IMR-90 (cell line): ENCODE results near the gene TTC39A. TPM values are rescaled to one million over a fixed set of nuclear protein-coding genes. Genes with fewer than 3 reads are reported as not detected.
A peak's percentile ranks its signal among the peaks of the same experiment; 100 is the strongest.

Experiments
- ATAC-seq: fragments of 200-7000 bp; cut with Tn5 transposase; 2 replicates; pipeline ENCODE4 v1.9.1; 2020; ENCODE audit warnings: low read depth, mild to moderate bottlenecking, moderate library complexity
- BruUV-seq: library from RNA; stranded (reverse); fragments of 400-500 nt; replicated peaks from 2 replicates; lab custom pipeline; 2021; lab: Mats Ljungman, UMichigan
- CTCF ChIA-PET: fragments of 300-600 bp; formaldehyde crosslinking; extraction: SDS; loops from one replicate; lab custom pipeline; 2021; ENCODE audit warnings: antibody characterized with exemption; lab: Yijun Ruan, JAX
- POLR2A ChIA-PET: fragments of 300-600 bp; sonication (Branson Sonifier 250); formaldehyde crosslinking; loops from one replicate; lab custom pipeline; 2022; ENCODE audit warnings: antibody characterized with exemption; ENCODE audit not compliant: unreplicated experiment; lab: Charles Lee
- DNase-seq: peaks from one replicate; pipeline ENCODE4 v3.0.0; 2013
- H2AFZ ChIP-seq: replicated peaks from 2 replicates; pipeline ENCODE3; 2013; ENCODE audit warnings: low read length, mild to moderate bottlenecking; ENCODE audit not compliant: poor library complexity
- H2AK5ac ChIP-seq: 2 replicates; pipeline ENCODE4 v1.6.1; 2013; ENCODE audit warnings: low read depth, low read length, inconsistent platforms
- H2AK9ac ChIP-seq: replicated peaks from 2 replicates; pipeline ENCODE3; 2013; ENCODE audit warnings: mild to moderate bottlenecking, low read depth, low read length, moderate library complexity; ENCODE audit not compliant: poor library complexity
- H2BK120ac ChIP-seq: 2 replicates; pipeline ENCODE4 v1.6.1; 2013; ENCODE audit warnings: low read depth, low read length, inconsistent platforms
- H2BK15ac ChIP-seq: 3 replicates; pipeline ENCODE4 v1.6.1; 2013; ENCODE audit warnings: low read depth, low read length, inconsistent platforms
- H2BK20ac ChIP-seq: 2 replicates; pipeline ENCODE4 v1.6.1; 2013; ENCODE audit warnings: low read depth, mild to moderate bottlenecking, inconsistent platforms, low read length, moderate library complexity
- H2BK5ac ChIP-seq: 2 replicates; pipeline ENCODE4 v1.6.1; 2013; ENCODE audit warnings: mild to moderate bottlenecking, low read depth, low read length, inconsistent platforms; ENCODE audit not compliant: poor library complexity, severe bottlenecking
- H3K14ac ChIP-seq: replicated peaks from 2 replicates; pipeline ENCODE4 v1.6.1; 2013; ENCODE audit warnings: low read depth, low read length, inconsistent platforms
- H3K18ac ChIP-seq: 2 replicates; pipeline ENCODE4 v1.6.1; 2013; ENCODE audit warnings: low read depth, low read length, control low read depth
- H3K23ac ChIP-seq: 2 replicates; pipeline ENCODE4 v1.6.1; 2013; ENCODE audit warnings: low read depth, low read length, inconsistent platforms
- H3K27ac ChIP-seq: 2 replicates; pipeline ENCODE4 v1.5.1; 2013; ENCODE audit warnings: mild to moderate bottlenecking, control low read depth, low read length; ENCODE audit not compliant: insufficient read depth
- H3K27me3 ChIP-seq: 2 replicates; pipeline ENCODE4 v1.6.1; 2013; ENCODE audit warnings: low read length; ENCODE audit not compliant: control insufficient read depth, insufficient read depth
- H3K36me3 ChIP-seq: 2 replicates; pipeline ENCODE4 v1.6.1; 2013; ENCODE audit warnings: low read length, mixed read lengths; ENCODE audit not compliant: control insufficient read depth, insufficient read depth
- H3K4ac ChIP-seq: 2 replicates; pipeline ENCODE4 v1.6.1; 2013; ENCODE audit warnings: low read depth, low read length, inconsistent platforms
- H3K4me1 ChIP-seq: 2 replicates; pipeline ENCODE4 v1.6.1; 2013; ENCODE audit warnings: low read length, mixed read lengths; ENCODE audit not compliant: control insufficient read depth, insufficient read depth
- H3K4me2 ChIP-seq: 2 replicates; pipeline ENCODE4 v1.6.1; 2013; ENCODE audit warnings: low read depth, mild to moderate bottlenecking, control low read depth, low read length, moderate library complexity
- H3K4me3 ChIP-seq: 2 replicates; pipeline ENCODE4 v1.5.1; 2013; ENCODE audit warnings: low read depth, mild to moderate bottlenecking, control low read depth, low read length, moderate library complexity; ENCODE audit not compliant: insufficient read depth
- H3K56ac ChIP-seq: 2 replicates; pipeline ENCODE4 v1.6.1; 2013; ENCODE audit warnings: low read length, inconsistent platforms; ENCODE audit not compliant: insufficient read depth; ENCODE audit errors: extremely low read depth
- H3K79me1 ChIP-seq, 2 experiments: 2 replicates each; pipeline ENCODE4 v1.6.1; 2013; ENCODE audit warnings: low read length in 2 of 2, inconsistent platforms in 1 of 2, low read depth in 1 of 2
- H3K9ac ChIP-seq: 2 replicates; pipeline ENCODE4 v1.6.1; 2013; ENCODE audit warnings: low read depth, low read length, control low read depth
- H3K9me1 ChIP-seq: 2 replicates; pipeline ENCODE4 v1.6.1; 2013; ENCODE audit warnings: low read length, inconsistent platforms; ENCODE audit not compliant: insufficient read depth
- H3K9me3 ChIP-seq: 2 replicates; pipeline ENCODE4 v1.6.1; 2013; ENCODE audit warnings: low read length; ENCODE audit not compliant: control insufficient read depth, insufficient read depth
- H4K20me1 ChIP-seq: 2 replicates; pipeline ENCODE4 v1.6.1; 2013; ENCODE audit warnings: low read length, inconsistent platforms; ENCODE audit not compliant: insufficient read depth
- H4K5ac ChIP-seq: 2 replicates; pipeline ENCODE4 v1.6.1; 2013; ENCODE audit warnings: mild to moderate bottlenecking, low read depth, low read length, control low read depth
- H4K8ac ChIP-seq, 2 experiments: 2 replicates each; pipeline ENCODE4 v1.6.1; 2013; ENCODE audit warnings: low read depth in 2 of 2, low read length in 2 of 2, control low read depth in 1 of 2, inconsistent platforms in 1 of 2
- H4K91ac ChIP-seq: 2 replicates; pipeline ENCODE4 v1.6.1; 2013; ENCODE audit warnings: low read depth, low read length, inconsistent platforms; ENCODE audit not compliant: insufficient read depth
- BHLHE40 ChIP-seq: fragments of 150-350 bp; IDR thresholded peaks from 2 replicates; pipeline ENCODE4 v1.6.1; 2016; ENCODE audit warnings: mild to moderate bottlenecking, low read depth, low read length
- CEBPB ChIP-seq: IDR thresholded peaks from 2 replicates; pipeline ENCODE4 v1.6.1; 2012; ENCODE audit warnings: low read depth, low read length, improper control_type of control experiment
- CHD1 ChIP-seq: IDR thresholded peaks from 2 replicates; pipeline ENCODE4 v1.6.1; 2012; ENCODE audit warnings: low read depth, low read length, improper control_type of control experiment
- CTCF ChIP-seq: conservative IDR thresholded peaks from 2 replicates; pipeline ENCODE4 v1.5.1; 2012; ENCODE audit warnings: mild to moderate bottlenecking, low read depth, low read length, improper control_type of control experiment
- ELK1 ChIP-seq: fragments of 150-350 bp; IDR thresholded peaks from 2 replicates; pipeline ENCODE4 v1.6.1; 2016; ENCODE audit warnings: low read depth, mild to moderate bottlenecking, low read length, moderate library complexity, borderline replicate concordance
- FOS ChIP-seq: fragments of 150-350 bp; IDR thresholded peaks from 2 replicates; pipeline ENCODE4 v1.6.1; 2016; ENCODE audit warnings: low read depth, low read length
- MAFK ChIP-seq: IDR thresholded peaks from 2 replicates; pipeline ENCODE4 v1.6.1; 2012; ENCODE audit warnings: low read depth, low read length, improper control_type of control experiment
- MAZ ChIP-seq: IDR thresholded peaks from 2 replicates; pipeline ENCODE4 v1.6.1; 2012; ENCODE audit warnings: low read depth, mild to moderate bottlenecking, low read length, improper control_type of control experiment, moderate library complexity, borderline replicate concordance
- MXI1 ChIP-seq: IDR thresholded peaks from 2 replicates; pipeline ENCODE4 v1.6.1; 2012; ENCODE audit warnings: low read depth, mild to moderate bottlenecking, low read length, moderate library complexity, borderline replicate concordance
- NFE2L2 ChIP-seq: fragments of 150-350 bp; IDR thresholded peaks from 2 replicates; pipeline ENCODE4 v1.6.1; 2016; ENCODE audit warnings: low read depth, mild to moderate bottlenecking, low read length
- POLR2A ChIP-seq: IDR thresholded peaks from 2 replicates; pipeline ENCODE4 v1.6.1; 2012; ENCODE audit warnings: mild to moderate bottlenecking, low read depth, low read length
- RAD21 ChIP-seq: IDR thresholded peaks from 2 replicates; pipeline ENCODE4 v1.6.1; 2012; ENCODE audit warnings: low read length, improper control_type of control experiment
- RCOR1 ChIP-seq: IDR thresholded peaks from 2 replicates; pipeline ENCODE4 v1.6.1; 2012; ENCODE audit warnings: mild to moderate bottlenecking, low read length, improper control_type of control experiment; ENCODE audit not compliant: insufficient replicate concordance
- RFX5 ChIP-seq: IDR thresholded peaks from 2 replicates; pipeline ENCODE4 v1.8.0; 2012; ENCODE audit warnings: low read depth, mild to moderate bottlenecking, low read length, moderate library complexity
- SMC3 ChIP-seq: fragments of 150-350 bp; IDR thresholded peaks from 2 replicates; pipeline ENCODE4 v1.6.1; 2016; ENCODE audit warnings: low read depth, mild to moderate bottlenecking, antibody characterized with exemption, low read length, moderate library complexity
- WGBS, 2 experiments: methylation state at CpG; one replicate each; pipeline versions ENCODE4 v1.1.5 to v1.1.7; 2013; ENCODE audit warnings: missing lambda C conversion rate in 2 of 2; ENCODE audit not compliant: insufficient read length in 1 of 2; ENCODE audit errors: extremely low coverage in 2 of 2; 5-methylcytosine and 5-hydroxymethylcytosine counted together
- dilution Hi-C: fragments of 300-500 bp; cut with HindIII; formaldehyde crosslinking; loops from one replicate; pipeline ENCODE4 v1.14.3; 2018; ENCODE audit warnings: low sequenced_read_pairs; ENCODE audit not compliant: unreplicated experiment
- in situ Hi-C: fragments of 300-500 bp; cut with MboI; formaldehyde crosslinking; loops from 3 replicates; pipeline ENCODE4 v1.14.3; 2019; ENCODE audit warnings: low sequenced_read_pairs, inconsistent platforms, mixed read lengths
- intact Hi-C: fragments of 100-400 bp; cut with micrococcal nuclease; formaldehyde crosslinking; loops from 2 replicates; pipeline ENCODE4 v1.10.0; 2022
- polyA plus RNA-seq, 3 experiments: library from polyadenylated mRNA; depleted of rRNA; stranded (reverse); fragments of >200 nt; gene quantifications; 2 replicates each; pipeline ENCODE4 v1.2.3, GENCODE V29; 2012; ENCODE audit warnings: low replicate concordance in 1 of 3
- total RNA-seq: library from RNA; depleted of rRNA; stranded (reverse); fragments of >200 nt; gene quantifications from 2 replicates; pipeline ENCODE4 v1.2.3, GENCODE V29; 2012
- TF ChIP-seq, protein P1 (sequence below): fragments of 150-350 bp; IDR thresholded peaks from 2 replicates; pipeline ENCODE4 v1.6.1; 2017; ENCODE audit warnings: mild to moderate bottlenecking, antibody characterized with exemption, low read length, low read depth

Gene TTC39A
- total and polyA plus RNA-seq, 2 of the 4 experiments (the other 2 are of a cell fraction), result 0.62 to 0.72 TPM

- Histone ChIP-seq H3K23ac (peak overlapping the region; percentile 54), H2AK9ac (no peak overlapping the region), H3K27me3 (no peaks in the 10 kb centered on the region), H2BK15ac (0 out of 3 replicates have a peak overlapping the region, but pooled peaks have one; percentile 13), H4K5ac (no peak overlapping the region), H3K9me1 (peaks cover 12% of the 10 kb centered on the region), H3K9me3 (no peaks in the 10 kb centered on the region), H3K79me1 (peaks cover 0 to 45% of the 10 kb centered on the region in 2 experiments; a peak in 2 of 4 replicates), H3K4me3 (peak overlapping the region; percentile 85), H2BK5ac (no peak overlapping the region), H3K56ac (no peak overlapping the region), H4K8ac (no peak overlapping the region; a peak in 1 of 4 replicates), H4K20me1 (peaks cover 59% of the 10 kb centered on the region), H2AFZ (no peak overlapping the region), H3K14ac (peak overlapping the region; percentile 42), H3K36me3 (no peaks in the 10 kb centered on the region), H3K4ac (peak overlapping the region; percentile 30; the same call in 1 of the 2 replicates), H2BK20ac (no peak overlapping the region), H3K18ac (no peak overlapping the region; the same call in 1 of the 2 replicates), H4K91ac (no peak overlapping the region), H3K4me2 (peak overlapping the region; percentile 100), H2BK120ac (0 out of 2 replicates have a peak overlapping the region, but pooled peaks have one; percentile 0), H3K27ac (peak overlapping the region; percentile 72; the same call in 1 of the 2 replicates), H3K9ac (peak overlapping the region; percentile 76), H3K4me1 (peaks cover 8% of the 10 kb centered on the region), H2AK5ac (peak overlapping the region; percentile 32; the same call in 1 of the 2 replicates)
- BruUV-seq, result TSS peak; percentile 26
- no peak for ATAC-seq
- intact Hi-C loops, result no loop called here
- 0% methylated on average over 2 of the region's 7 CpGs; no CpG with 5 or more reads in 1 of the 2 experiments for WGBS, 2 experiments
- dilution Hi-C loops, result no loop called here
- TF ChIP-seq CEBPB (no peak), RCOR1 (no peak), BHLHE40 (no peak), RFX5 (no peak), ELK1 (no peak), RAD21 (no peak), MAFK (no peak), CHD1 (no peak), MXI1 (no peak), SMC3 (no peak), POLR2A (no peak), FOS (no peak), MAZ (no peak), NFE2L2 (no peak), CTCF (no peak)
- TF ChIP-seq, protein P1, sequence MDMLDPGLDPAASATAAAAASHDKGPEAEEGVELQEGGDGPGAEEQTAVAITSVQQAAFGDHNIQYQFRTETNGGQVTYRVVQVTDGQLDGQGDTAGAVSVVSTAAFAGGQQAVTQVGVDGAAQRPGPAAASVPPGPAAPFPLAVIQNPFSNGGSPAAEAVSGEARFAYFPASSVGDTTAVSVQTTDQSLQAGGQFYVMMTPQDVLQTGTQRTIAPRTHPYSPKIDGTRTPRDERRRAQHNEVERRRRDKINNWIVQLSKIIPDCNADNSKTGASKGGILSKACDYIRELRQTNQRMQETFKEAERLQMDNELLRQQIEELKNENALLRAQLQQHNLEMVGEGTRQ, result no peak
- CTCF ChIA-PET, result interaction anchor here (0.6 kb wide), 1 partner anchor 66 kb away, joined by 4 read pairs; no protein-coding TSS in a partner anchor
- peak; percentile 8 for DNase-seq
- in situ Hi-C loops, result no loop called here
- POLR2A ChIA-PET, result no interaction called here
Observed at GRCh38 chr1:51238034-51238403, 92.3 kb downstream of the TTC39A start.
